Hepatocyte (in vitro differentiated cells): ENCODE measurements around the gene VGLL2.

ENCODE experiments used
- EZH2phosphoT487 ChIP-seq: fragments of 200-600 bp; sonication (generic); IDR thresholded peaks from one replicate; pipeline ENCODE4 v1.6.1; 2018; ENCODE audit warnings: antibody characterized with exemption, mild to moderate bottlenecking, low read depth, moderate library complexity; ENCODE audit not compliant: unreplicated experiment, severe bottlenecking
- TF ChIP-seq, protein P1 (sequence below): fragments of 200-600 bp; sonication (generic); IDR thresholded peaks from 2 replicates; pipeline ENCODE4 v1.5.1; 2016; ENCODE audit warnings: antibody characterized with exemption, mild to moderate bottlenecking; ENCODE audit not compliant: poor library complexity

DNA sequence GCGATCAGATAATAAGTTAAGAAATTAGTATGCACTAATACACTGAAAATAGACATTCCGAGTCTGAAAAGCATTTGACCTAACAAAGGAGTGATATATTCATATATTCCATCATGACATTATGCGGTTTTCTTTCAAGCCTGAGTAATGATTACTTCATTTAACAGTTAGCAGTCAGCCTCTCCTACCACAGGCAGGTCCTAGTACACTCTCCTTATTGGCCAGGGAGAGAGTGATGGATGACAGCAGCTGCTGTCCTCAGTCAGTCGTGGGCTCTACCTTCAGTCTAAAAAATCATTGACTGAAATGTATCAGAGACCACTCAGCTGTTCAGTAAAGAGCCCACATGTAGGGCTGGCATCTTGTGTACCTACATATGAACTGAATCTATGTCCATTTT, 33.2 kb upstream of the VGLL2 start:
- TF ChIP-seq, protein P1, sequence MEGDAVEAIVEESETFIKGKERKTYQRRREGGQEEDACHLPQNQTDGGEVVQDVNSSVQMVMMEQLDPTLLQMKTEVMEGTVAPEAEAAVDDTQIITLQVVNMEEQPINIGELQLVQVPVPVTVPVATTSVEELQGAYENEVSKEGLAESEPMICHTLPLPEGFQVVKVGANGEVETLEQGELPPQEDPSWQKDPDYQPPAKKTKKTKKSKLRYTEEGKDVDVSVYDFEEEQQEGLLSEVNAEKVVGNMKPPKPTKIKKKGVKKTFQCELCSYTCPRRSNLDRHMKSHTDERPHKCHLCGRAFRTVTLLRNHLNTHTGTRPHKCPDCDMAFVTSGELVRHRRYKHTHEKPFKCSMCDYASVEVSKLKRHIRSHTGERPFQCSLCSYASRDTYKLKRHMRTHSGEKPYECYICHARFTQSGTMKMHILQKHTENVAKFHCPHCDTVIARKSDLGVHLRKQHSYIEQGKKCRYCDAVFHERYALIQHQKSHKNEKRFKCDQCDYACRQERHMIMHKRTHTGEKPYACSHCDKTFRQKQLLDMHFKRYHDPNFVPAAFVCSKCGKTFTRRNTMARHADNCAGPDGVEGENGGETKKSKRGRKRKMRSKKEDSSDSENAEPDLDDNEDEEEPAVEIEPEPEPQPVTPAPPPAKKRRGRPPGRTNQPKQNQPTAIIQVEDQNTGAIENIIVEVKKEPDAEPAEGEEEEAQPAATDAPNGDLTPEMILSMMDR, result no peak
- TF ChIP-seq EZH2phosphoT487, result no peak
